Superior temporal gyrus (tissue), 1 donor: ENCODE measurements around the gene ZNF445.
"Not testable (repeated sequence)": the region's sequence is repeated elsewhere in the genome, so short reads cannot be mapped to it uniquely, and the experiment has no call there.

Source experiments
- DNase-seq: peaks from one replicate; pipeline ENCODE4 v3.0.0-alpha.2; 2016; ENCODE audit errors: extremely low spot score

The ZNF445 gene

GRCh38 chr3:44477312-44478030 is at the start of gene ZNF445:
ZNF445 (minus strand) TSS chr3:44477670; CDS start chr3:44455549, 22,121 bp downstream.
- DNase-seq, result peak; percentile 84

- DNase-seq, result no peak
These were observed 47.6 kb upstream of the ZNF445 start for GRCh38 chr3:44525060-44525459.

- DNase-seq, result no peak
These were observed 45.0 kb upstream of the ZNF445 start for GRCh38 chr3:44522494-44522933.

GRCh38 chr3:44521721-44522120 is 44.3 kb upstream of the ZNF445 start:
- DNase-seq, result no peak

GRCh38 chr3:44518782-44519156 is 41.3 kb upstream of the ZNF445 start:
- DNase-seq, result no peak

- no peak for DNase-seq
These were observed 38.8 kb upstream of the ZNF445 start for GRCh38 chr3:44516230-44516629.

GRCh38 chr3:44513513-44513912 is 36.0 kb upstream of the ZNF445 start:
- no peak for DNase-seq

GRCh38 chr3:44511238-44511566 is 33.7 kb upstream of the ZNF445 start:
- DNase-seq, result peak; percentile 20

- peak; percentile 32 for DNase-seq
These were observed 32.5 kb upstream of the ZNF445 start for GRCh38 chr3:44510000-44510368.

GRCh38 chr3:44509393-44509921 is 32.0 kb upstream of the ZNF445 start:
- peak; percentile 22 for DNase-seq

- DNase-seq, result no peak
These were observed 29.5 kb upstream of the ZNF445 start for GRCh38 chr3:44506961-44507360.

- no peak for DNase-seq
These were observed 29.1 kb upstream of the ZNF445 start for GRCh38 chr3:44506556-44506955.

GRCh38 chr3:44504566-44504965 is 27.1 kb upstream of the ZNF445 start:
- no peak for DNase-seq

GRCh38 chr3:44503178-44503577 is 25.7 kb upstream of the ZNF445 start:
- not testable (repeated sequence) for DNase-seq

- DNase-seq, result no peak
These were observed 24.5 kb upstream of the ZNF445 start for GRCh38 chr3:44501971-44502370.

GRCh38 chr3:44499899-44500168 is 22.4 kb upstream of the ZNF445 start:
- not testable (repeated sequence) for DNase-seq

GRCh38 chr3:44499149-44499898 is 21.9 kb upstream of the ZNF445 start:
- DNase-seq, result no peak

GRCh38 chr3:44495636-44496415 is 18.4 kb upstream of the ZNF445 start:
- DNase-seq, result no peak

- no peak for DNase-seq
These were observed 15.0 kb upstream of the ZNF445 start for GRCh38 chr3:44492496-44492895.

GRCh38 chr3:44482721-44483120 is 5.3 kb upstream of the ZNF445 start:
- DNase-seq, result no peak

- DNase-seq, result no peak
These were observed 1.2 kb upstream of the ZNF445 start for GRCh38 chr3:44478606-44479094.

- DNase-seq, result no peak
These were observed 592 bp upstream of the ZNF445 start for GRCh38 chr3:44478055-44478468.
